Smooth muscle cell of trachea (primary cell): Measurements from ENCODE around the gene MTFR2. TPM values are rescaled to one million over a fixed set of nuclear protein-coding genes. Genes with fewer than 3 reads are reported as not detected.

Experiments
- total RNA-seq: library from RNA; depleted of rRNA; stranded (reverse); fragments of >200 nt; gene quantifications from 2 replicates; pipeline ENCODE4 v1.2.1, GENCODE V29; 2014

Gene MTFR2
- 0.66 and 2.9 TPM in 2 replicates for total RNA-seq

DNA sequence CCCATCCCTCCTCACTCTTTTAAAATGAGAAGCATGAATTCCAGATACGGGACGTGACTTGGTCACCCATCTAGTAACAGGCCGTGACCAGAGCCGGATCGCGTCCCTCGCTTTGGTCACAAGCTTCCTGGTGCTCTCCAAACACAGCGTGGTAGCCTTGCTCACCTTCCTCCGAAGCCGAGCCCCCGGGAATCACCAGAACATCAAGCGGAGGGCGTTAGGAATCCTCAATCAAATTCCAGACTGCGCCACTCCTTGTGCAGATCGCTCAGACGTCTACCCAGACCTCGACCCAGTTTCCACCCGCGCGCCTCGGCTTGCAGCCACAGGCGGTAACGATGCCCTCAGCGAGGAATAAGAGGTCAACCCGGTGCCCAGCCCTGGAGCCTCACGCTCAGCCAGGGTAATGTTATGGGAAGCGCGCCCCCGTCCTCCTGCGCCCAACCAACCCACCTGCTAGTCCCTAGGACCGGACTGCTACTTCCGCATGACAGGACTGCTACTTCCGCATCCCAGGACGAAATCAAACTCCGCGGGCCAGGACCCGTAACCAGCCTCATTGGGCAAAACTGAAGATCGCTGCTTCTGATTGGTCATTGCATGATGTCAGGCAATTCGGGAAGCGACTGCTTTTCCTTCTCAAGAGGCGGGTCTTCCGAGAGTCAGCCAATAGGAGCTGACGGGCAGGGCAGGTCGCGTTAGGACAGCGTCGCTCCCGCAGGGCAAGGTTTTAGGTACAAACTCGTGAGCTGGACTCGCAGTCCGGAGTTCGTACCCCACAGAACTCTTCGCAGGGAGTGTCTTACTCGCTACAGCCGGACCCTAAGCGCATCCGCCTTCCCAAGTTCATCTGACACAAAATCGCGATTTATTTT, at the start of gene MTFR2:
TSS of gene MTFR2 (minus strand) at position 501 of the 875 bp plus-strand sequence. CDS start 1,212 bp downstream, outside the sequence.

DNA sequence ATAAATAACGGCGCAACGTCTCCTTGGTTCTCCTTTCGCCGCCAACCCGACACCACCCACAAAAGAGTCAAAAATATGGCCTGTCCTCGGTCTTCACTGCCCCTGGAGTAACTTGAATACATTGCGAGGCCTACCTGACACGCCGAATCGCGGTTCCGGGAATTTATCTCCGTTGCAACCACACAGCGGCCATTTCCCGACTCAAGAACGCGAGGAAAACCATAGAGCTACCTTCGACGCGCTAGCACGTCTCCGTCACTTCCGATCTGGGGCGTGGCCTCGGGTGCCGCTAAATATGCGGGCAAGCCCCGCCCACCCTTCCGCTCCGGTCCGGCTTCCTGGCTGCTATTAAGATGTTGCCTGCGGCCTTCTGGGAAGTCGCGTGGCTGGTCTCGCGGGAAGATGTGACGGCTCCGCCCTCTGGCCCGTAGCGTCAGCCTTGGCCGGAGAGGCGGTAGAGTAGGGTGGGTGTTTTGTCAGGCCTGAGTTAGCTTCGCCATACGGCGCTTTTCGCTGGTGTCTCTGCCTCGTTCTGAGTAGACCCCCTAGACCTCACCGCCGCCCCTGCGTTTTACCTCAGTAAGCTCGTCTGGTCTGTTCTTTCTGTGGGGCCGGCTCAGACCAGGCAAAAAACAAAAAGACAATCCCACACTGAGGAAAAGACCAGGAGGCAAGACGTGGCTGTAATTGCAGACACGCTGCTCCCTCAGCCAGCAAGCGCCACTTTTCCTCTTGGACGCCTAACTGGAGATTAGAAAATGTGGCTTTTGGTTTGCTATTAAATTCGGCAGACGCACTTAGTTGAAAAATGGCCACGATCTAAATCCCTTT, 39.7 kb upstream of the MTFR2 start, which contains the start of gene BCLAF1:
TSS of gene BCLAF1 (minus strand) at position 268 of the 831 bp plus-strand sequence. CDS start 9,980 bp downstream, outside the sequence.

Other genes with a start within 250 kb of the MTFR2 start
- 60.7 and 137 TPM in 2 replicates for gene BCLAF1, start 39.5 kb upstream of the MTFR2 start, total RNA-seq